Right cardiac atrium (tissue), 5 donors: Measurements from ENCODE around the gene FAM43A. TPM values are rescaled to one million over a fixed set of nuclear protein-coding genes. Genes with fewer than 3 reads are reported as not detected.

Experiments
- ATAC-seq, 2 donors: fragments of 200-7000 bp; cut with Tn5 transposase; one replicate each; pipeline versions ENCODE4 v1.8.0 to v1.9.1; 2020; ENCODE audit warnings: moderate library complexity in 2 of 2, mild to moderate bottlenecking in 1 of 2
- DNase-seq, 3 donors: peaks; one replicate each; pipeline ENCODE4 v3.0.0-alpha.2; 2020
- H3K27ac ChIP-seq: one replicate; pipeline ENCODE4 v1.5.1; 2013; ENCODE audit warnings: mild to moderate bottlenecking, low read length, control low read depth, moderate library complexity
- H3K27me3 ChIP-seq: one replicate; pipeline ENCODE4 v1.6.1; 2013; ENCODE audit not compliant: control insufficient read depth, insufficient read depth
- H3K4me1 ChIP-seq: one replicate; pipeline ENCODE4 v1.6.1; 2013; ENCODE audit warnings: low read length; ENCODE audit not compliant: control insufficient read depth, insufficient read depth
- H3K4me3 ChIP-seq: one replicate; pipeline ENCODE4 v1.5.1; 2013; ENCODE audit warnings: low read length, control low read depth
- H3K9me3 ChIP-seq: one replicate; pipeline ENCODE4 v1.6.1; 2013; ENCODE audit warnings: low read length; ENCODE audit not compliant: control insufficient read depth
- WGBS: extraction: QIAGEN DNeasy Blood & Tissue Kit; methylation state at CpG from one replicate; pipeline ENCODE4 v1.1.7; 2013; 5-methylcytosine and 5-hydroxymethylcytosine counted together
- intact Hi-C, 4 donors: fragments of 100-400 bp; cut with DNase I; formaldehyde crosslinking; loops; one replicate each; pipeline versions ENCODE4 v1.11.0 to v1.14.0; 2022 to 2023
- polyA plus RNA-seq: library from polyadenylated mRNA; stranded (reverse); fragments of 200-250 nt; gene quantifications from one replicate; pipeline ENCODE4 v1.2.3, GENCODE V29; 2013
- total RNA-seq, 4 donors: library from RNA; stranded (reverse); fragmentation: NEBNext Ultra II Directional; extraction: Animal tissue kit (Norgen Biotek cat#: 25700); gene quantifications; one replicate each; pipeline ENCODE4 v1.2.1, GENCODE V29; 2021
- donor health status: healthy with polysubstance abuse.
- donor health status: DM: no; HTN: yes; CAD: no.
- donor health status: DM: no; HTN: no; CAD: no.
- donor health status: DM: no; HTN: yes; CAD: no; lungs with severe emphysema.
- donor health status: DM: yes; HTN: yes; CAD: no.

The FAM43A gene
- total and polyA plus RNA-seq, 5 donors: 4.5 to 8.8 (median 7.1) TPM

DNA sequence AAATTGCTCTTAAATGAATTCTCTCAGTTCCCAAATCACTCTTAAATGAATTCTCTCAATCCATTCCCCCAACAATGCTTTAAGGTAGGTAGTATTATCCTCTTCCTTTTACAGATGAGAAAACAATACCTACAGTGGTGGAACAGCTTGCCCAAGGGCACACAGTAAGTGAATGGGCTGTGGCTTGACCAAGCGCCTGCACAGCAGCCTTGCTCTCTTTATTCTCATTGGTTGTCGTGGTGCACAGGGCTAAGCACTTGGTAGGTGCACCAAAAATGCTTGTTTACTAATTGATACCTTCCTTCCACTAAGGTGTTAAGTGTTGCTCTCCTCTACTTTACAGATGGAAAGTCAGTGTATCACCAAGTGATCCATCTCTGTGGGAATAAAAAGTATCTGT is 43.3 kb downstream of the FAM43A start:
- intact Hi-C loops: no loop called here
- Histone ChIP-seq H3K27me3 (no peaks in the 10 kb centered on the region), H3K4me3 (no peak overlapping the region), H3K27ac (no peak overlapping the region), H3K9me3 (no peaks in the 10 kb centered on the region), H3K4me1 (no peaks in the 10 kb centered on the region)
- 91% methylated on average over 2 of the region's 2 CpGs for WGBS
- ATAC-seq (no peak), DNase-seq (no peak)

DNA sequence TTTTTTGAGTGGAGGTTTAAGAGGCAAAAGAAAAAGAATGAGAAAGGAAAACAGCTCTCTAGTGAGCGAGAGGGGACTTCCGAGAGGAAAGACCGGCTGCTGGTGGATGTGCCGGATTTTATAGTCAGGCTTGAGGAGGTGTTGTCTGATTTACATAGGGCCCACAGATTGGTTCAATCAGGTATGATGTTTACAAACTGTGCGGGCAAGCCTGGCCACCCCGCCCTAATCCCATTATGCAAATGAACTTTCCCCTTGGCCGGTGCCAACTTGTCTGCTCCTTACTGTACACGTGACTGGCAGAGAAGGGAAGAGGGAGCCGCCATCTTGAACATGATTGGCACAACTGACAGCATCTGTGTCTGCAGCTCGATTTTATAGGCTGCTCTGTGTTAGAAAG is 44.7 kb downstream of the FAM43A start:
- intact Hi-C loops: no loop called here
- ATAC-seq (no peak), DNase-seq (no peak)
- WGBS: 58% methylated on average over 10 of the region's 10 CpGs
- Histone ChIP-seq H3K27me3 (no peaks in the 10 kb centered on the region), H3K4me3 (no peak overlapping the region), H3K27ac (no peak overlapping the region), H3K9me3 (no peaks in the 10 kb centered on the region), H3K4me1 (no peaks in the 10 kb centered on the region)

DNA sequence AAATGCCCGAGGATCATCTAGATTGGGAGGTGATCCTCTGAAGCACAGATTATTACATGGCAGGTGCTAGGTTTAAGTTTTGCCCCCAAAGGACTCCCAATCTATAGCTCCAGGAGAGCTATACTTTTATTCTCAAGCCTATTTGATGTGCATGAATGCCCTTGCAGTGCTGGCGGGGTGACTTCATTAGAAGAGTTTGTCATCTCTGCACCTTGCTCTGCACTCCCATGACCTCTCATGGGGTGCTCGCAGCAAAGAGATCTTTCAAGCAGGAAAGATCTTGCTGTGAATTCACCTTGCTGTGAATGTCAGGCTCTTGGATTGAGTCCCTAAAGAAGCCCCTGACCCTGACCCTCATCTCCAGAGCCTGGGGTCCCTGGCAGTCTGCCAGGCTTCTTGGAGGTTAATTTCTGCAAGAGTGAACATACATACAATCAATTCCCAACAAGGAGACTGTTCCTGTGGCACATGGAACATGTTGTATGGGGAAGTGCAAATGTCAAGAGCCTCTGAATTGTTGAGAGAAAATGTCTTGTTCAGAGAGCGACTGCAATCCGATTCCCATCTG is 45.9 kb downstream of the FAM43A start:
- intact Hi-C loops: no loop called here
- H3K9me3 ChIP-seq: no peaks in the 10 kb centered on the region
- H3K4me3 ChIP-seq: no peak overlapping the region
- 90% methylated on average over 5 of the region's 5 CpGs for WGBS
- H3K4me1 ChIP-seq: no peaks in the 10 kb centered on the region
- no peak for ATAC-seq
- H3K27ac ChIP-seq: no peak overlapping the region
- no peaks in the 10 kb centered on the region for H3K27me3 ChIP-seq
- no peak for DNase-seq

DNA sequence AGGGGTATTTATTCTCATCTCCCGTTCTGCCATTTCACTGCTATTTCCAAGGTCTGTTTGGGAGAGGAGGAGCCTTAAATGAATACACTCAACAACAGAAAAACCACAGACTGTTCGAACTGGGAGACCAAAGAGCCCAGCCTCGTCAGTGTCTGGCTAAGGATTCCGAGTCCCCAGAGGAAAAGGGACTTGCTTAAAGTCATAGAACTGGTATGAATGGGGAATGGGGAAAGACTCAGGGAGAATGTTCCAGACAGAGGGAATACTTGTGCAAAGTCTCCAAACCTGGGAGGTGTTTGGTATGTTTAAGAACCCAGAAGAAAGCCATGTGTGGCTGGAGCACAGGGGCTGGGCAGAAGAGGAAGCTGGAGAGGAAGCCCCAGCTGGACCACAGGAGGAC is 46.9 kb downstream of the FAM43A start:
- no peak for ATAC-seq
- H3K27me3 ChIP-seq: no peaks in the 10 kb centered on the region
- H3K4me3 ChIP-seq: no peak overlapping the region
- DNase-seq: no peak
- no peaks in the 10 kb centered on the region for H3K4me1 ChIP-seq
- no peaks in the 10 kb centered on the region for H3K9me3 ChIP-seq
- intact Hi-C loops: no loop called here
- H3K27ac ChIP-seq: no peak overlapping the region
- 68% methylated on average over 4 of the region's 4 CpGs for WGBS

DNA sequence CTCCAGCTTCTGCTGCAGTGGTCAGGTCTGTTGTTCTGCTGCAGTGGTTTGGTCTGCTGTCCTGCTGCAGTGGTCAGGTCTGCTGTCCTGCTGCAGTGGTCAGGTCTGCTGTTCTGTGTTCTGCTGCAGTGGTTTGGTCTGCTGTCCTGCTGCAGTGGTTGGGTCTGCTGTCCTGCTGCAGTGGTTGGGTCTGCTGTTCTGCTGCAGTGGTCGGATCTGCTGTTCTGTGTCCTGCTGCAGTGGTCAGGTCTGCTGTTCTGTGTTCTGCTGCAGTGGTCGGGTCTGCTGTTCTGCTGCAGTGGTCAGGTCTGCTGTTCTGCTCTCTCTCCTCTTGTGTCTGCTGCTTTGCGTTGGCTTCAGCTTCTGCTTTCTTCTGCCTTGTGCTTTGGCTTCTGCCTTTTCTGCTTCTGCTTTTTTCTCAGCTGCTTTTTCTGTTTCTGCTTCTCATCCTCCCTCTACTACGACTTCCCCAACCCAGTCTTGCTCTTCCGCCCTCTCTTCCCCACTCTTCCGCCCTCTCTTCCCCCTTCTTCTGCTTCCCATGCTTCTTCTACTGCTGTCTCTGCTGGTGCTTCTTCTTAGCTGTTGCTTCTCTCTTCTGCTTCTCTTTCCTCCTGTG is 50.7 kb downstream of the FAM43A start:
- no peak overlapping the region for H3K27ac ChIP-seq
- DNase-seq (no peak), ATAC-seq (no peak)
- no peaks in the 10 kb centered on the region for H3K9me3 ChIP-seq
- peaks cover 14% of the 10 kb centered on the region for H3K4me1 ChIP-seq
- H3K27me3 ChIP-seq: no peaks in the 10 kb centered on the region
- H3K4me3 ChIP-seq: no peak overlapping the region
- intact Hi-C loops: no loop called here
- WGBS: 79% methylated on average over 6 of the region's 6 CpGs

DNA sequence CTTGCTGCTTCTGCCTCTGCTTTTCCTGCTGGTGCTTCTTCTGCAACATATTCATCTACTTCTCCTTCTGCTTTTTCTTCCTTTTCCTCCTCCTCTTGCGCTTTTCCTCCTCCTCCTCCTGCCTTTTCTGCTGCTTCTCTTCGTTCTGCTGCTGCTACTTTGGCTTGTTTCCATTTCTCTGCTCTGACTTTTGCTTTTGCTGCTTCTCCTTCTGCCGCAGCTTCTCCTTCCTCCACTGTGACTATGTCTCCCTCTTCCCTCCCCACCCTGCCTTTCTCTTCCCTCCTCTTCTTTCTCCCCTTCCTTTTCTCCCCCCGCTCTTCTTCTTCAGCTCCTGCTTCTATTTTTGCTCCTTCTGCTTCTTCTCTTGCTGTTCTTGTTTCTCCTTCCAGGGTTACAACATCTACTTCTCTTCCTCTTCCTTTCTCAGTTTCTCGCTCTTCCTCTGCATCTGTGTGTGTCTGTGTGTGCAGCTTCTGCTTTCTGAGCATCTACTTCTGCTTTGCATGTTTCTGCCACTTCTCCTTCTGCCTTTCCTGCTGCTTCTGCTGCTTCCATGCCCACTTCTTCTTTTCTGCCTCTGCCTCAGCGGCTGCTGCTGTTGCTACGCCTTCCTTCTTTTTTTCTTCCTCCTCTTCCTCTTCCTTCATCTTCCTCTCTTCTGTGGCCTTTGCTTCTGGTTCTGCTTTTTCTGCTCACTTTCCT is 51.4 kb downstream of the FAM43A start:
- no peaks in the 10 kb centered on the region for H3K27me3 ChIP-seq
- H3K4me1 ChIP-seq: peaks cover 14% of the 10 kb centered on the region
- H3K4me3 ChIP-seq: no peak overlapping the region
- intact Hi-C loops: no loop called here
- no peak overlapping the region for H3K27ac ChIP-seq
- no peaks in the 10 kb centered on the region for H3K9me3 ChIP-seq
- WGBS: 71% methylated on average over 7 of the region's 7 CpGs
- DNase-seq: no peak
- no peak for ATAC-seq

Other genes with a start within 250 kb of the FAM43A start
- gene ATP13A3, start 198.9 kb upstream of the FAM43A start, total RNA-seq: 100 to 1,000 TPM in 1 of 4 donors, 10 to 100 TPM in 3; 79.9 to 194 (median 93.6) TPM
- 28.2 TPM for gene ATP13A3, start 198.9 kb upstream of the FAM43A start, polyA plus RNA-seq
- gene TMEM44, start 52.5 kb upstream of the FAM43A start, total RNA-seq: 10 to 100 TPM in 1 of 4 donors, 1 to 10 TPM in 3; 5.1 to 11.3 (median 8.5) TPM
- 7.6 TPM for gene TMEM44, start 52.5 kb upstream of the FAM43A start, polyA plus RNA-seq
- 10 to 100 TPM; 15.8 to 23.4 (median 18.9) TPM for gene LSG1, start 13.7 kb upstream of the FAM43A start, total RNA-seq
- 12.1 TPM for gene LSG1, start 13.7 kb upstream of the FAM43A start, polyA plus RNA-seq